ENCODE measurements around the gene PGAM1.

DNA sequence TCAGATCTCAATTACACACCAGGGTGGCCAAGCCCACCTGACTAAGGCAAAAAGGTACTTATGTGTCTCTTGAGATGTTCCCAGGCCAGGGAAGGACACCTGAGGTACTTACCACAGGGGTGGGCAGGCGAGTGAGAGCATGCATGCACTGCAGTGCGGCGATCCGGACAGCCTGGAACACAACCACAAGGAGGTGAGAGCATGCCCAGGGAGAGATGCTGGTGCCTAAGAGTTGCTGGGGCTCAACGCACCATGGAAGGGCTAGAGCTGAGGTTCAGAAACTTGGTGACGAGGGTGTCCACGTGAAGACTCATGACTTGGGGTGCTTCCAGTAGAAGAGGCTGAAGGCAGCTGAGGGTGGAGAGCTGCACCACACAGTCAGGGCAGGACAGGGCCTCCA lies 33.1 kb downstream of the PGAM1 start:
- TF ChIP-seq POLR2AphosphoS5 (IDR thresholded peaks at IDR 0.05) (no peak), POLR2A (IDR thresholded peaks at IDR 0.05) (no peak), EP300 (IDR thresholded peaks at IDR 0.05) (no peak)
- TF ChIP-seq, protein P1, sequence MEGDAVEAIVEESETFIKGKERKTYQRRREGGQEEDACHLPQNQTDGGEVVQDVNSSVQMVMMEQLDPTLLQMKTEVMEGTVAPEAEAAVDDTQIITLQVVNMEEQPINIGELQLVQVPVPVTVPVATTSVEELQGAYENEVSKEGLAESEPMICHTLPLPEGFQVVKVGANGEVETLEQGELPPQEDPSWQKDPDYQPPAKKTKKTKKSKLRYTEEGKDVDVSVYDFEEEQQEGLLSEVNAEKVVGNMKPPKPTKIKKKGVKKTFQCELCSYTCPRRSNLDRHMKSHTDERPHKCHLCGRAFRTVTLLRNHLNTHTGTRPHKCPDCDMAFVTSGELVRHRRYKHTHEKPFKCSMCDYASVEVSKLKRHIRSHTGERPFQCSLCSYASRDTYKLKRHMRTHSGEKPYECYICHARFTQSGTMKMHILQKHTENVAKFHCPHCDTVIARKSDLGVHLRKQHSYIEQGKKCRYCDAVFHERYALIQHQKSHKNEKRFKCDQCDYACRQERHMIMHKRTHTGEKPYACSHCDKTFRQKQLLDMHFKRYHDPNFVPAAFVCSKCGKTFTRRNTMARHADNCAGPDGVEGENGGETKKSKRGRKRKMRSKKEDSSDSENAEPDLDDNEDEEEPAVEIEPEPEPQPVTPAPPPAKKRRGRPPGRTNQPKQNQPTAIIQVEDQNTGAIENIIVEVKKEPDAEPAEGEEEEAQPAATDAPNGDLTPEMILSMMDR (IDR thresholded peaks at IDR 0.05), result no peak

Data from stomach (tissue), 4 donors.